ENCODE results near the gene NUP62CL. TPM values are rescaled to one million over a fixed set of nuclear protein-coding genes. Genes with fewer than 3 reads are reported as not detected.

Gene NUP62CL
- total RNA-seq, 4 donors from 2014 or later, result 0.27 to 0.39 TPM; not detected in 2

DNA sequence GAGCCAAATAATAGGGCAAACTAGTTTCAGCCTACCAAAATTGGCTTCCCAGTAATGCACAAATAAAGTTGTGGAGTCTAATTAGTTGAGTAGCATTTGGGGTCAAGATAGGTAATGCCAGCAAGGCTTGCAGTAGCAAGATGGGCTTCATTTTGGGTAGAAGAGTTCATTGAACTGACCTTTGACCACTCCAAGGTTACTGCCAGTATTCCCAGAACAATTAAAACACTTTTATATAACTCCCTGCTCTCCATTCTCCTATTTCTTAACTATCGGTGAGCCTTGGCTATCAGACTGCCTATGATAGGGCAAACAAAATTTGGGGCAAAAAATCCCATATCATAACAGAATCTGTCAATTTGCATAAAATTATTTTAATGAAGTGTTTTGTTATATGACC is 7.2 kb upstream of the NUP62CL start:
- no peaks in the 10 kb centered on the region for H3K36me3 ChIP-seq
- H3K4me1 ChIP-seq, result no peaks in the 10 kb centered on the region
- no peaks in the 10 kb centered on the region for H3K9me3 ChIP-seq
- no peak overlapping the region for H3K27ac ChIP-seq
- H3K4me3 ChIP-seq, result no peak overlapping the region
- WGBS, 2 donors (ENCODE audit: low coverage in 1 of 2), result 93 to 100% methylated on average over 1 of the region's 1 CpG
- no peak for ATAC-seq
- no peaks in the 10 kb centered on the region for H3K27me3 ChIP-seq
- TF ChIP-seq POLR2AphosphoS5 (IDR thresholded peaks at IDR 0.05), result no peak
- TF ChIP-seq, protein P1, sequence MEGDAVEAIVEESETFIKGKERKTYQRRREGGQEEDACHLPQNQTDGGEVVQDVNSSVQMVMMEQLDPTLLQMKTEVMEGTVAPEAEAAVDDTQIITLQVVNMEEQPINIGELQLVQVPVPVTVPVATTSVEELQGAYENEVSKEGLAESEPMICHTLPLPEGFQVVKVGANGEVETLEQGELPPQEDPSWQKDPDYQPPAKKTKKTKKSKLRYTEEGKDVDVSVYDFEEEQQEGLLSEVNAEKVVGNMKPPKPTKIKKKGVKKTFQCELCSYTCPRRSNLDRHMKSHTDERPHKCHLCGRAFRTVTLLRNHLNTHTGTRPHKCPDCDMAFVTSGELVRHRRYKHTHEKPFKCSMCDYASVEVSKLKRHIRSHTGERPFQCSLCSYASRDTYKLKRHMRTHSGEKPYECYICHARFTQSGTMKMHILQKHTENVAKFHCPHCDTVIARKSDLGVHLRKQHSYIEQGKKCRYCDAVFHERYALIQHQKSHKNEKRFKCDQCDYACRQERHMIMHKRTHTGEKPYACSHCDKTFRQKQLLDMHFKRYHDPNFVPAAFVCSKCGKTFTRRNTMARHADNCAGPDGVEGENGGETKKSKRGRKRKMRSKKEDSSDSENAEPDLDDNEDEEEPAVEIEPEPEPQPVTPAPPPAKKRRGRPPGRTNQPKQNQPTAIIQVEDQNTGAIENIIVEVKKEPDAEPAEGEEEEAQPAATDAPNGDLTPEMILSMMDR (IDR thresholded peaks at IDR 0.05), result no peak
- TF ChIP-seq POLR2A (IDR thresholded peaks at IDR 0.05), result no peak
- TF ChIP-seq EP300 (IDR thresholded peaks at IDR 0.05), result no peak

DNA sequence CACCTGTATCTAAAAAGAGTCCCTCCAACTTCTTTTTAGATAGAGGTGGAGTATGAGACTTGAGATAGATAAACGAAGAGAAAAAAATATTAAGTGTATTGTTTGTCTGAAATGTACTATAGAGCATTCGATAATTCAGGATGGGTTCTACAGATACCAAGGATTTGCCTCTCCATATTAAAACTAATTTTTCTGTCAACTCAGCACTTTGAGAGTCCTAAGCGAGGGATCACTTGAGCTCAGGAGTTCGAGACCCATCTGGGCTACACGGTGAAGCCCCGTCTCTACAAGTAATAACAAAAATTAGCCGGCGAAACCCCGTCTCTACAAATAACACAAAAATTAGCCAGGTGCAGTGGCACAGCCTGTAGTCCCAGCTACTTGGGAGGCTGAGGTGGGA is 1.7 kb upstream of the NUP62CL start:
- no peaks in the 10 kb centered on the region for H3K36me3 ChIP-seq
- 79 to 100% methylated on average over 2 of the region's 9 CpGs for WGBS, 2 donors (ENCODE audit: low coverage in 1 of 2)
- H3K4me3 ChIP-seq, result no peak overlapping the region
- ATAC-seq, result no peak
- peaks cover 0 to 4% (median 0%) of the 10 kb centered on the region in 3 donors for H3K4me1 ChIP-seq
- no peaks in the 10 kb centered on the region for H3K9me3 ChIP-seq
- H3K27me3 ChIP-seq, result no peaks in the 10 kb centered on the region
- H3K27ac ChIP-seq, result no peak overlapping the region
- TF ChIP-seq EP300 (IDR thresholded peaks at IDR 0.05) (no peak), POLR2AphosphoS5 (IDR thresholded peaks at IDR 0.05) (no peak), POLR2A (IDR thresholded peaks at IDR 0.05) (no peak)
- TF ChIP-seq, protein P1 (IDR thresholded peaks at IDR 0.05), result no peak

DNA sequence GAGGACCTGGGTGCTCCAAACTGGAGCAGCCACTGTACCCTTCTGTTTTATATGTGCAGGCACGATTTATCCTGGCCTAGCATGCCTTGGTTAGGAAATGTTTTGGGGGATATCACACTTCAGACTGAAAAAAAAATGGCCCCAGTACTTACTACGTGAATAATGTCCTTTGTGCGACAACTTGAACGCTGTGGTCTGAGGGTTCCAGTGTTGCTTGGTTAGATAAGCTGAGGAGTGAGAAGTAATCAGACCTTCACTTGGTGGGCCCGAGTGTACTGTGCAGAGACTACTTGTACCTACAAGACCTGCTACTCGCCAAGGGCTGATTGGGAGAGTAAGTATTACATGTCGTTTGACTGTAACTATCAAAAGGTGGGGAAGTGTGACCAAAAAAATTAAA is 856 bp upstream of the NUP62CL start:
- ATAC-seq, result no peak
- H3K4me1 ChIP-seq, result peaks cover 0 to 4% (median 0%) of the 10 kb centered on the region in 3 donors
- H3K4me3 ChIP-seq, result no peak overlapping the region
- H3K36me3 ChIP-seq, result no peaks in the 10 kb centered on the region
- TF ChIP-seq POLR2A (IDR thresholded peaks at IDR 0.05), result no peak
- no peak for TF ChIP-seq EP300 (IDR thresholded peaks at IDR 0.05)
- TF ChIP-seq POLR2AphosphoS5 (IDR thresholded peaks at IDR 0.05), result no peak
- TF ChIP-seq, protein P1 (IDR thresholded peaks at IDR 0.05), result no peak
- H3K9me3 ChIP-seq, result no peaks in the 10 kb centered on the region
- H3K27ac ChIP-seq, result no peak overlapping the region
- 88 to 92% methylated on average over 1 to 5 of the region's 7 CpGs for WGBS, 2 donors (ENCODE audit: low coverage in 1 of 2)
- H3K27me3 ChIP-seq, result no peaks in the 10 kb centered on the region

DNA sequence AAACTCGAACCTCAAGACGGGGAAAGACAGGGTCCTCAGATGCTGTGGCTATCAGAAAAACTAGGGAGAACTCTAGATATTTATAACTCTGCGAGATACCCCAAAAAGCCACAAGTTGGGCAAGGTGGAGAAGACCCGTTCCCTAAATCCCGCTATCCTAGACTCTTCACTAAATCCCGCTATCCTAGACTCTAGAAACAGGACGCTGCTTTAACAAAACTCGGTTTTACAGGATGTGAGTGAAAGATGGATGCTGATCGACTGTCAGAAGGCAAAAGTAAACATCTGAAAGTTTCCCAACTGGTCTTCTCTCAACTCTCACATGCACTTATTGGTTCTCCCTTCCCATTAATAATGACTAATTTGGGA is 448 bp upstream of the NUP62CL start:
- Histone ChIP-seq H3K4me1 (peaks cover 0 to 4% (median 0%) of the 10 kb centered on the region in 3 donors), H3K27ac (no peak overlapping the region), H3K36me3 (no peaks in the 10 kb centered on the region), H3K27me3 (no peaks in the 10 kb centered on the region), H3K9me3 (no peaks in the 10 kb centered on the region), H3K4me3 (peak overlapping the region in 1 of 2 donors; percentile 52)
- TF ChIP-seq, protein P1 (IDR thresholded peaks at IDR 0.05), result no peak
- TF ChIP-seq EP300 (IDR thresholded peaks at IDR 0.05), result no peak
- 68% methylated on average over 6 of the region's 9 CpGs; no CpG with 5 or more reads in 1 of the 2 donors for WGBS, 2 donors (ENCODE audit: low coverage in 1 of 2)
- ATAC-seq, result no peak

DNA sequence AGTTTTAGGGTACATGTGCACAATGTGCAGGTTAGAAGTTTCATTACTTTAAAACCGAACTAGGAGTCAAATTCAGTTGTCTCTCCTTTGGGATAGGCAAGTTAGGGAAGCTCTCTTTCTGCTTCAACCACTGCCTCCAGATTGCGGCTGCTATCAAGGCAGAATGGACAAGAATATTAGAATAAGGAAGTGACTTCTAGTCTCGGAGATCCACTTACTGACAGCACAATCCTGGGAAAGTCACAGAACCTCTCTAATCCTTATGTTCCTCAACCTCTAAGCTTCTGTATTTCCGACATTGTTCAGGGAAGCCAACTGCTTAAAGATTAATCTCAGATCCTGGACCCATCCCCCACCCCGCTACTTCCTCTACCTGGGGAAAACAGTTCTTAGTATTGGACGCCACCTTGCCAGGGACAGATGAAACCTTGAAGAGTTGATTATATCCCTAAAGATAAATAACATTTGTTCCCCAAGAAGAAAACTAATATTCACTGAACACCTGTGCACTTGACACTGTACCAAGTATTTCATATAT is 2.1 kb downstream of the NUP62CL start:
- 66 to 81% methylated on average over 4 to 5 of the region's 6 CpGs for WGBS, 2 donors (ENCODE audit: low coverage in 1 of 2)
- Histone ChIP-seq H3K4me3 (no peak overlapping the region), H3K27me3 (no peaks in the 10 kb centered on the region), H3K36me3 (no peaks in the 10 kb centered on the region), H3K27ac (no peak overlapping the region), H3K9me3 (no peaks in the 10 kb centered on the region), H3K4me1 (peaks cover 0 to 4% (median 0%) of the 10 kb centered on the region in 3 donors)
- TF ChIP-seq POLR2AphosphoS5 (IDR thresholded peaks at IDR 0.05) (no peak), POLR2A (IDR thresholded peaks at IDR 0.05) (no peak), EP300 (IDR thresholded peaks at IDR 0.05) (no peak)
- TF ChIP-seq, protein P1 (IDR thresholded peaks at IDR 0.05), result no peak
- no peak for ATAC-seq

Data from gastroesophageal sphincter (tissue), 4 donors.